Mesothelial cell of epicardium (in vitro differentiated cells): ENCODE data around the gene SLC2A6. TPM values are rescaled to one million over a fixed set of nuclear protein-coding genes. Genes with fewer than 3 reads are reported as not detected.

ENCODE experiments used
- DNase-seq, 2 experiments: peaks; one replicate each; pipeline ENCODE4 v3.0.0; 2021; ENCODE audit warnings: low spot score in 2 of 2; ENCODE audit not compliant: unreplicated experiment in 2 of 2
- H3K27ac Mint-ChIP-seq: 2 replicates; pipeline ENCODE4 v1.8.0; 2021; ENCODE audit warnings: mixed read lengths
- H3K27me3 Mint-ChIP-seq: 2 replicates; pipeline ENCODE4 v1.8.0; 2021; ENCODE audit warnings: low read depth, mixed read lengths
- H3K36me3 Mint-ChIP-seq: 2 replicates; pipeline ENCODE4 v1.8.0; 2021; ENCODE audit warnings: mixed read lengths
- H3K4me1 Mint-ChIP-seq: 2 replicates; pipeline ENCODE4 v1.8.0; 2021; ENCODE audit warnings: mixed read lengths
- H3K4me3 Mint-ChIP-seq: 2 replicates; pipeline ENCODE4 v1.8.0; 2021; ENCODE audit warnings: mild to moderate bottlenecking, moderate library complexity, mixed read lengths
- H3K9me3 Mint-ChIP-seq: 2 replicates; pipeline ENCODE4 v1.8.0; 2021; ENCODE audit warnings: mixed read lengths
- CTCF ChIP-seq: fragments of 200-600 bp; sonication (generic); IDR thresholded peaks from one replicate; pipeline ENCODE4 v1.5.0; 2021; ENCODE audit warnings: antibody characterized with exemption; ENCODE audit not compliant: unreplicated experiment
- total RNA-seq: library from RNA; stranded (reverse); gene quantifications from 3 replicates; pipeline ENCODE4 v1.2.1, GENCODE V29; 2021

Gene SLC2A6
- total RNA-seq, 1 donor from 2014 or later = 9.0 TPM

- no peak for TF ChIP-seq CTCF
- Mint-ChIP-seq H3K36me3 (peaks cover 3% of the 10 kb centered on the region), H3K9me3 (no peaks in the 10 kb centered on the region), H3K27ac (no peak overlapping the region), H3K4me1 (no peaks in the 10 kb centered on the region), H3K4me3 (no peak overlapping the region), H3K27me3 (no peaks in the 10 kb centered on the region)
- no peak for DNase-seq
Observed at GRCh38 chr9:133470988-133471387, 7.9 kb downstream of the SLC2A6 start.

- TF ChIP-seq CTCF = no peak
- Mint-ChIP-seq H3K36me3 (peaks cover 5% of the 10 kb centered on the region), H3K4me3 (no peak overlapping the region), H3K9me3 (no peaks in the 10 kb centered on the region), H3K27me3 (no peaks in the 10 kb centered on the region), H3K27ac (no peak overlapping the region), H3K4me1 (no peaks in the 10 kb centered on the region)
- no peak for DNase-seq
Observed at GRCh38 chr9:133470427-133470924, 8.4 kb downstream of the SLC2A6 start.

DNA sequence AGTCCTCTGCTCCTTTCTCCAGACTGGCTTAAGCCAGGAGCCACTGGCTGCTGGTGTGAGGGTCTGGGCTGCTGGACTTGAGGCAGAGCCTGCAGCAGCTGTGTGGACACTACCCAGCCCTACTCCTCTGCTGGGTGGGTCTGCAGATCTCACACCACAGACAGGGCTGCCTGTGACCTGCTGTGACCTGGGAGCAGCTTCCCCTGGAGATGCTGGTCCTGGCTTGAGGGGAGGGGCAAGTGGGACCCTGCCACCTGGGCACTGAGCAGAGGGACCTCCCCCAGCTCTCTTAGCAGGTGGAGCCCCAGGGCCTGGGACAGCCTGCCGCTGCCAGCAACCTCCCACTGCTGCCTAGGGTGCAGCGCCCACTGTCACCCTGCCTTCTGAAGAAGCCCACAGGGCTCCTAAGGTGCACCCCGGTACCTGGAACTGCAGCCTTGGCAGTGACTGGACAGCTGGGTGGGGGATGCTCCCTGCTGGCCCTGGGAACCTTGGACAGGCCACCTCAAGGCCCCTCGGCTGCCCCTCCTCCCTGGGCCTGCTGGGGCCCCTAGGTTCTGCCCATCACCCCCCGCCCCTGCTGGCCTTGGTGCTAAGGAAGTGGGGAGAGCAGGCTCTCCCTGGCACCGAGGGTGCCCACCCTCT is 10.0 kb downstream of the SLC2A6 start:
- no peak for TF ChIP-seq CTCF
- Mint-ChIP-seq H3K4me1 (no peaks in the 10 kb centered on the region), H3K36me3 (peaks cover 6% of the 10 kb centered on the region), H3K27me3 (no peaks in the 10 kb centered on the region), H3K4me3 (no peak overlapping the region), H3K27ac (no peak overlapping the region), H3K9me3 (no peaks in the 10 kb centered on the region)
- no peak for DNase-seq

DNA sequence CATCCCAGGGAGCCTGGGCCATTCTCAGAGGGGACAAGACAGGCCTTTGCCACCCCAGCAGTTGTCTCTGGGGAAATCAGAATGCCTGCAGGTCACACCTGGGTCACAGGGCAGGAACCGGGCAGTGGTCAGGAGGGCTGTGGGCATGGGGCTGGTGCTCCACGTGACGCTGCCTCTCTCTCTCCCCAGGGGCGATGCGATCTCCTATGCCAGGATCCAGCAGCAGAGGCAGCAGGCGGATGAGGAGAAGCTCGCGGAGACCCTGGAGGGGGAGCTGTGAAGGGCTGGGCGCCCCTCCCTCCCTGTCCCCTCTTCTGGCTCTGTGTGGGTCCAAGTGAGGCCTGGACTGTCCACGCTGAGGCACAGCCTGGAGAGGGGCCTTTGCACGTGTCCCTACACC is 10.5 kb downstream of the SLC2A6 start:
- DNase-seq = no peak
- TF ChIP-seq CTCF = no peak
- H3K4me3 Mint-ChIP-seq = no peak overlapping the region
- peaks cover 6% of the 10 kb centered on the region for H3K36me3 Mint-ChIP-seq
- H3K27me3 Mint-ChIP-seq = no peaks in the 10 kb centered on the region
- H3K4me1 Mint-ChIP-seq = no peaks in the 10 kb centered on the region
- no peaks in the 10 kb centered on the region for H3K9me3 Mint-ChIP-seq
- no peak overlapping the region for H3K27ac Mint-ChIP-seq

GRCh38 chr9:133467101-133467500 is 11.8 kb downstream of the SLC2A6 start:
- no peak for DNase-seq
- no peaks in the 10 kb centered on the region for H3K9me3 Mint-ChIP-seq

More at GRCh38 chr9:133467101-133467500, 11.8 kb downstream of the SLC2A6 start:
- no peak for TF ChIP-seq CTCF
- Mint-ChIP-seq H3K4me3 (no peak overlapping the region), H3K27ac (no peak overlapping the region), H3K4me1 (no peaks in the 10 kb centered on the region), H3K27me3 (no peaks in the 10 kb centered on the region), H3K36me3 (peaks cover 6% of the 10 kb centered on the region)
